Neutrophil (primary cell): Measurements from ENCODE around the gene COX6B2.

ENCODE experiments used
- H3K27ac ChIP-seq: fragments of 200-600 bp; sonication (generic); 2 replicates; pipeline ENCODE4 v1.5.1; 2016; ENCODE audit warnings: mild to moderate bottlenecking, moderate library complexity
- H3K27me3 ChIP-seq: fragments of 200-600 bp; sonication (generic); 2 replicates; pipeline ENCODE4 v1.6.0; 2016; ENCODE audit warnings: mild to moderate bottlenecking
- H3K36me3 ChIP-seq: fragments of 200-600 bp; sonication (generic); 2 replicates; pipeline ENCODE4 v1.5.1; 2017
- H3K4me1 ChIP-seq, 2 experiments: fragments of 200-600 bp in 1 of 2; sonication (generic) in 1 of 2; 1 replicate in 1 of 2; 2 replicates in 1 of 2; pipeline versions ENCODE4 v1.5.1 to v1.6.1; 2013 to 2016; ENCODE audit warnings: low read depth in 1 of 2, low read length in 1 of 2, mild to moderate bottlenecking in 1 of 2, moderate library complexity in 1 of 2; ENCODE audit not compliant: control insufficient read depth in 1 of 2, insufficient read depth in 1 of 2
- H3K4me3 ChIP-seq, 2 experiments: fragments of 200-600 bp in 1 of 2; sonication (generic) in 1 of 2; 1 replicate in 1 of 2; 2 replicates in 1 of 2; pipeline ENCODE4 v1.5.1; 2013 to 2016; ENCODE audit warnings: low read depth in 1 of 2, low read length in 1 of 2, mild to moderate bottlenecking in 1 of 2, moderate library complexity in 1 of 2
- H3K9me3 ChIP-seq: fragments of 200-600 bp; sonication (generic); 2 replicates; pipeline ENCODE4 v1.5.1; 2016
- CTCF ChIP-seq: fragments of 200-600 bp; sonication (generic); IDR thresholded peaks from 2 replicates; pipeline ENCODE4 v1.5.1; 2016; ENCODE audit warnings: antibody characterized with exemption

The COX6B2 gene

GRCh38 chr19:55341595-55342531, 12.7 kb downstream of the COX6B2 start:
- no peak overlapping the region for H3K27ac ChIP-seq
- H3K27me3 ChIP-seq = peaks cover 17% of the 10 kb centered on the region
- peaks cover 22 to 26% of the 10 kb centered on the region in 2 experiments for H3K4me1 ChIP-seq
- no peak overlapping the region for H3K4me3 ChIP-seq
- no peaks in the 10 kb centered on the region for H3K9me3 ChIP-seq
- H3K36me3 ChIP-seq = peaks cover 10% of the 10 kb centered on the region
- TF ChIP-seq CTCF = no peak

- Histone ChIP-seq H3K9me3 (no peaks in the 10 kb centered on the region), H3K27me3 (peaks cover 17% of the 10 kb centered on the region), H3K4me3 (peak overlapping the region in 1 of 2 experiments; percentile 87), H3K36me3 (peaks cover 4% of the 10 kb centered on the region), H3K4me1 (peaks cover 22 to 26% of the 10 kb centered on the region in 2 experiments), H3K27ac (no peak overlapping the region)
- no peak for TF ChIP-seq CTCF
Observed at GRCh38 chr19:55341171-55341588, 13.3 kb downstream of the COX6B2 start.

GRCh38 chr19:55340784-55341147, 13.8 kb downstream of the COX6B2 start:
- H3K27me3 ChIP-seq = peaks cover 17% of the 10 kb centered on the region
- no peak for TF ChIP-seq CTCF
- H3K4me3 ChIP-seq = peak overlapping the region in 1 of 2 experiments; percentile 87
- H3K9me3 ChIP-seq = no peaks in the 10 kb centered on the region
- H3K36me3 ChIP-seq = peaks cover 4% of the 10 kb centered on the region
- no peak overlapping the region for H3K27ac ChIP-seq
- peaks cover 22 to 26% of the 10 kb centered on the region in 2 experiments for H3K4me1 ChIP-seq

GRCh38 chr19:55339889-55340783, 14.4 kb downstream of the COX6B2 start:
- H3K27ac ChIP-seq = peak overlapping the region; percentile 97
- TF ChIP-seq CTCF = no peak

GRCh38 chr19:55339105-55339888, 15.2 kb downstream of the COX6B2 start, which contains the start of gene KMT5C:
Gene KMT5C, plus strand, starts transcription at chr19:55339876. Its CDS starts 2,061 bp downstream, at chr19:55341937.
- TF ChIP-seq CTCF = peak; percentile 84
- Histone ChIP-seq H3K4me1 (peaks cover 22 to 26% of the 10 kb centered on the region in 2 experiments), H3K27me3 (peaks cover 17% of the 10 kb centered on the region), H3K36me3 (peaks cover 4% of the 10 kb centered on the region), H3K27ac (peak within 1 kb of the TSS; percentile 97), H3K9me3 (no peaks in the 10 kb centered on the region), H3K4me3 (peak within 1 kb of the TSS; percentile 73 to 87)

More at GRCh38 chr19:55339889-55340783, 14.4 kb downstream of the COX6B2 start:
- peak overlapping the region; percentile 73 to 87 for H3K4me3 ChIP-seq
- no peaks in the 10 kb centered on the region for H3K9me3 ChIP-seq
- H3K36me3 ChIP-seq = peaks cover 4% of the 10 kb centered on the region
- peaks cover 22 to 26% of the 10 kb centered on the region in 2 experiments for H3K4me1 ChIP-seq
- H3K27me3 ChIP-seq = peaks cover 17% of the 10 kb centered on the region
